Stimulated activated CD8-positive, alpha-beta memory T cell treated with anti-CD3 and anti-CD28 coated beads, Interleukin-4, amount 100 ng/mL, for 1 hour (primary cell): ENCODE data around the gene DIP2C.
"Not testable (repeated sequence)": the region's sequence is repeated elsewhere in the genome, so short reads cannot be mapped to it uniquely, and the experiment has no call there.

Source experiments
- DNase-seq, 2 donors: peaks; one replicate each; pipeline ENCODE4 v3.0.0-alpha.2; 2020; ENCODE audit warnings: low read depth in 2 of 2, low spot score in 1 of 2

Gene DIP2C

DNA sequence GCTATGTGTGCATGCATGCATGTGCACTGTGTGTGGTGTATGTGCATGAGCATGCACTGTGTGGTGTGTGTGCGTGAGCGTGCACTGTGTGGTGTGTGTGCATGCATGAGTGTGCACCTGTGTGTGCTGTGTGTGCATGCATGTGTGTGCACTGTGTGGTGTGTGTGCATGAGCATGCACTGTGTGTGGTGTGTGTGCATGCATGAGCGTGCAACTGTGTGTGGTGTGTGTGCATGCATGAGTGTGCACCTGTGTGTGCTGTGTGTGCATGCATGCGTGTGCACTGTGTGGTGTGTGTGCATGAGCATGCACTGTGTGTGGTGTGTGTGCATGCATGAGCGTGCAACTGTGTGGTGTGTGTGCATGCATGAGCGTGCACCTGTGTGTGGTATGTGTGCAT, 10.7 kb upstream of the DIP2C start:
- DNase-seq, result not testable (repeated sequence)

GRCh38 chr10:697097-697875, 7.8 kb upstream of the DIP2C start:
- DNase-seq, result no peak

GRCh38 chr10:695396-695795, 5.9 kb upstream of the DIP2C start:
- no peak for DNase-seq

GRCh38 chr10:693506-693905, 4.0 kb upstream of the DIP2C start:
- DNase-seq, result no peak

- no peak for DNase-seq
Observed at GRCh38 chr10:692682-693351, 3.3 kb upstream of the DIP2C start.

- no peak for DNase-seq
Observed at GRCh38 chr10:691216-691615, 1.7 kb upstream of the DIP2C start.

DNA sequence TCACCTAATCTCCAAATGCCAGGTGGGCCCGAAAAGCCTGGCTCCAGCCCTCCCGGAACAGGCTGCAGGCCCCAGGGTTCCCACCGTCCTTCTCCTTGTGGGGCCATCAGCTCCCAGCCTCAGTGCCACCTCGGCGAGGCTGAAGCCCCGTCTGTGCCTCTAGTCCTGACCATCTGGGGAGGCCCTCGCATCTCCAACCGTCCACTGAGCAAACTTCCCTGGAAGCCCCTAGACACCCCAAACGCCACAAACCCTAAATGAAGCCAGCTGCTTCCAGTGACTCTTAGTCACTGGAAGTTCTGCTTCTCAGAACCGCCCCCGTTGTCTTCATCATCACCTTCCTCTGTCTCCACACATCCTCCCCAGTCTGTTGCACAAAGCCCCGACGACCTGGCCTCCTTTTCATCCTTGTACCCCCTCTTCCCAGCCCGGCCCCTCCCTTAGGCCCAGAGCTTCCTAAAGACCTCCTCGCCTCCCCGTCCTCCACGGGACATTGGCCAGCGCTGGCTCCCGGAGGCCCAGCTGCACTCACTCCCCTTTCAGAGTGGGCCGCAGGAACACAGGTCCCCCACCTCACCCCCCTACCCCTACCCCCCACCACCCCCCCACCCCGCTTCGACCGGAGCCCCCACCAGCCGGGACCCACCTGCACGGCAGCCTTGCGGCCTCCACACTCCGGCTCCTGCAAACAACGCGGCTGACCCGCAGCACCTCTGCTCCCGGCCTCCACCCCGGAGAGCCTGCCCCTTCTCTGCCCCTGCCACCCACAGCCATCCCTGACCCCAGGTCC, 1.1 kb upstream of the DIP2C start:
- DNase-seq, result no peak

DNA sequence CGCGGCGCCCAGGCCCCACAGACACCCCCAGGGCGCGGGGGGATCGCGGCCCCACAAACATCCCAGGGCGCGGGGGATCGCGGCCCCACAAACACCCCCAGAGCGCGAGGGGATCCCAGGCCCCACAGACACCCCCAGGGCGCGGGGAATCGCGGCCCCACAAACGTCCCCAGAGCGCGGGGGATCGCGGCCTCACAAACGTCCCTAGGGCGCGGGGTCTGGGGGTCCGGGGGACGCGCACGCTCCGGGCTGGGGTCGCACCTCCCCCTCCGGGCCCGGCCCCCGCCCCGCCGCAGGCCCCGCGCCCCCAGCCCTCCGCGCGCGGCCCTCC, 382 bp downstream of the DIP2C start:
- DNase-seq, result no peak

DNA sequence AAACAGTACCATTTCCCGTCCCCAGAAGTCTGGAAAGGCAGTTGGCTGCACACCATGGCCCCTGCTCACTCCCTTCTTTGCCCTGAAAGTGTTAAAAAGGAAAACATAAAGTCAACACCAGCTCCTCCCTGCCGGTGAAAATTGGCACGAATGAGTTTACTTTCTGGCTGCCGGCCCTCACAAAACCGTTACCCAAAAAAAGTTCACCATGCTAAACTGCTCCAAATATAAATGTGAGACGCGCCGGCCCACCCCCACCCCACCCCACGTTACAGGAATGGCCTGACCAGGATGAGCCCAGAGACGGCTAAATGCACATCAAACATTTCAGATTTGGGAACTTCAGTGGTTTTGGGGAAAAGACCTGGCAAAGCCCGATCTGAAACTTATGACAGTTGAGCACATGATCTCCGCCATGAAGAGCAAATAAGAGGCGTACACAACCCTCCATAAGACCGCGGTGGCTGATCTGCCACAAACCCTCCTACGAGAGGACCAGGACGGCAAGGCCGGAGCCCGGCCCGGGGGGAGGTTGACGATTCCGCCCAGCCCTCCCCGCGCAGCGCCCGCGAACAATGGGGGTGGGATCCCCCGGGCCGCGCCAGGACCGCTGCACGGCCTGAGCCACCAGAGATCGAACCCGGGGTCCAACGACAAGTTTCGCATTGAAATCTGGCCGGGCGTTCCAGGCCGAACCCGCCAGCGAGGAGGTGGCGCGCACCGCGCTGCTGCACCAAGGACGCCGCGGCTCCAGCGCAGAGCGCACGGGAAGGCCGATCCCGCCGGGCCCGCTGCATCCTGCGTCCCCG, 952 bp downstream of the DIP2C start:
- DNase-seq, result no peak

DNA sequence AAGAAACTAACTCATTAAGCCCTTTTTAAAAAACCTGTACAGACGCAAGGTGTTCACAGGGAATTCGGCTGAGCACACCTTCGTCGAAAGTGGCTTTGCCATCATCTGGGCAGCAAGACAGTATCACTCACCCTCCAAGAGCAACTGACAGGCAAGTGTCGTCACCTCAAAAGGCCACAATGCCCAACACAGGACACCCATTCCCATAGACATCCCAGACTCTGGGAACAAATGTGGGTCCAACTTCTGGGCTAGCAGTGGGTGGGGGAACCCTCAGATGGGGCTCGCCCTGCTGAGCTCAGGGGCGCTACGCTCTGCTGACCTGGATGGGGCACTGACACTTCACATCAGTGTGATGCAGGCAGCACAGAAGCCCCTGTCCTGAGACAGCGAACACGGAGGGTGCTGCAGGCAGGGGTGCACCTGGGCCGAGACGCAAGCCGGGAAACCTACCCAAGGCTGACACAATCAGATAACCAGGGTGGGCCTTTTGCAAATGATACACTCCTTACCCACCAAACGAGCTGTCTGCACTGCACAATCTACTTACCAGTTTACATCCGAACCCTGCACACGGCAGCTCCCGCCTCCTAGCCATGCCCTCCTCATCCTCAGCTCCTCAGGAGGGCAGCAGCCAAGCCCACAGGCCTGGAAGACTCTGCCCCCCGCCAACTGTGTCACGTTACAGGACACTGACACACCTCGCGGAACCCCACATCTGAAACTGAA, 1.7 kb downstream of the DIP2C start:
- no peak for DNase-seq

- no peak for DNase-seq
Observed at GRCh38 chr10:686155-686931, 3.1 kb downstream of the DIP2C start.

GRCh38 chr10:685613-686012, 3.9 kb downstream of the DIP2C start:
- DNase-seq, result no peak

DNA sequence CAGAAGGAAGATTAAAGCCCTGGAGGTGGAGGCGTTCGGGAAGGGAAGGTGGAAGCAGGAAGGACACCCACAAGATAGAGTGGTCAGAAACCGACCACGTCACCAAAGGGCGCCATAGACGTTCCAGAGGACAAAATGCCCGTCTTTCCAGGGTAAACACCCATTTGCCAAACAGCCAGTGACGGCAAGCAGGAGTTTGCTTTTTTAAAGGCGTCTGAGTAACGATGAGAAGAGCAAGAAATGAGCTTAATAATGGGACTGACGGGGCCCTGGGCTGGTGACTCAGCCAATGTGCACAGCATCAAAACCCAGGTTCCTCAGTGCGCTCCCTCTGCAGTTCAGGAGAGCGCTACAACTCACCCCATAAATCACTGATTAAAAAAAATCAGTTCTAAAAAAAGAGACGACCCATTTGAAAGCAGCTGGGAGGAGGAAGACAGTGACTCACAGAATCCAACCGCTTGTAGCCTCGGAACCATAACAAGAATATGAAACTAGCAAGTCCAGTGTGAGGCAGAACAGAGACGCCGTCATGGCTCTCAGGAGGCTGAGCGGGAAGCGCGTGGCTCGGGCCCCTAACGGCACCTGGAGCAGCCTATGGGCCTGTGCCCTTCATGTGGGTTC, 5.9 kb downstream of the DIP2C start:
- DNase-seq, result no peak

GRCh38 chr10:682931-683447, 6.5 kb downstream of the DIP2C start:
- DNase-seq, result no peak

- no peak for DNase-seq
Observed at GRCh38 chr10:681670-682318, 7.7 kb downstream of the DIP2C start.

- no peak for DNase-seq
Observed at GRCh38 chr10:680745-681144, 8.7 kb downstream of the DIP2C start.

DNA sequence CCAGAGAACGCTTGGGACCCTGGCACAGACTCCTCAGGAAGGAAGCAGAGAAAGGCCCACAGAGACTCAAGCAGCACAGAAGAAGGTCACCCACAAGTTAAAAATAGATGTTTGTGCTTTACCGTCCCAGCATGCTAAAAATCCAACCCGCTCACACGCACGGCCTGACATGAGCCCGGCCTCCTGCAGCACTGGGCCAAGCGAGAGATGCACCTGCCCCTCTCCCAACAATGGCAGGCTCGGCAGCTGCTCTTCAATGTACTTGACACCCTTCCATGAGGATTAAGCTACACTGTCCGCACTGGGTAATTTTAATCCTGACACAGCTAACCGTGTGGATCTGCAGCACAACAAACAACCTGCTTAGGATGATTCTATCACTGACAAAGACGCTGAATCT, 9.3 kb downstream of the DIP2C start:
- no peak for DNase-seq

DNA sequence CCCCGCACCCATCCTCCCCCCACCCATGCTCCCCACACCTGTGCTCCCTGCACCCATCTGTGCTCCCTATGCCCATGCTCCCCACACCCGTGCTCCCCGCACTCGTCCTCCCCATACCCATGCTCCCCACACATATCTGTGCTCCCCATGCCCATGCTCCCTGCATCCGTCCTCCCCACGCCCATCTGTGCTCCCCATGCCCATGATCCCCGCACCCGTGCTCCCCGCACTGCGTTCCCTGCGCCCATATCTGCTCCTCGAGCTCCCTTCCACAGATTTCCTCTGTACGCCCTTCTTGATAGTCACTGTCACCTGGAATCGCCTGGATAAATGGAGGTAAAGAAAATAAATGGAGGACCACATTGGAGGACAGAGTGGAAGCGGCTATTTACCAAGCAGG, 9.9 kb downstream of the DIP2C start:
- no peak for DNase-seq

- DNase-seq, result not testable (repeated sequence)
Observed at GRCh38 chr10:678662-679005, 10.8 kb downstream of the DIP2C start.
